DOHH2 (cell line): ENCODE measurements around the gene ABR.

Experiments
- H3F3A ChIP-seq: fragments of 200-600 bp; sonication (generic), shearing (Covaris generic); 2 replicates; pipeline ENCODE4 v1.6.0; 2016; ENCODE audit warnings: antibody characterized with exemption, mild to moderate bottlenecking; ENCODE audit not compliant: control insufficient read depth, insufficient read depth
- H3K27ac ChIP-seq: fragments of 200-600 bp; sonication (generic); 2 replicates; pipeline ENCODE4 v1.5.1; 2014; ENCODE audit warnings: low read depth, mild to moderate bottlenecking, low read length, moderate library complexity
- H3K27me3 ChIP-seq: fragments of 200-600 bp; sonication (generic); 2 replicates; pipeline ENCODE4 v1.6.1; 2014; ENCODE audit warnings: mild to moderate bottlenecking, low read length, mixed read lengths; ENCODE audit not compliant: control insufficient read depth
- H3K36me3 ChIP-seq: fragments of 200-600 bp; sonication (generic); 2 replicates; pipeline ENCODE4 v1.6.1; 2014; ENCODE audit warnings: mild to moderate bottlenecking, low read length, moderate library complexity, mixed read lengths; ENCODE audit not compliant: control insufficient read depth
- H3K4me1 ChIP-seq: fragments of 200-600 bp; sonication (generic); 2 replicates; pipeline ENCODE4 v1.6.1; 2014; ENCODE audit warnings: mild to moderate bottlenecking, low read length, mixed read lengths; ENCODE audit not compliant: control insufficient read depth
- H3K4me2 ChIP-seq: fragments of 200-600 bp; sonication (generic); 2 replicates; pipeline ENCODE4 v1.6.0; 2014; ENCODE audit warnings: mild to moderate bottlenecking, low read length, moderate library complexity
- H3K4me3 ChIP-seq: fragments of 200-600 bp; sonication (generic); 2 replicates; pipeline ENCODE4 v1.5.1; 2014; ENCODE audit warnings: mild to moderate bottlenecking, low read length, mixed read lengths
- H3K79me2 ChIP-seq: fragments of 200-600 bp; sonication (generic); 2 replicates; pipeline ENCODE4 v1.6.1; 2014; ENCODE audit warnings: mild to moderate bottlenecking, low read length, mixed read lengths; ENCODE audit not compliant: control insufficient read depth
- H3K9me2 ChIP-seq: fragments of 200-600 bp; sonication (generic); replicated peaks from 2 replicates; pipeline ENCODE4 v1.6.1; 2014; ENCODE audit warnings: mild to moderate bottlenecking, low read length, mixed read lengths; ENCODE audit not compliant: control insufficient read depth
- H3K9me3 ChIP-seq: fragments of 200-600 bp; sonication (generic); 2 replicates; pipeline ENCODE4 v1.6.1; 2014; ENCODE audit warnings: antibody characterized with exemption, low read length, mixed read lengths; ENCODE audit not compliant: control insufficient read depth, insufficient read depth
- H4K20me1 ChIP-seq: fragments of 200-600 bp; sonication (generic); 2 replicates; pipeline ENCODE4 v1.6.0; 2014; ENCODE audit warnings: low read depth, mild to moderate bottlenecking, antibody characterized with exemption, low read length, moderate library complexity; ENCODE audit not compliant: control insufficient read depth, insufficient read depth
- EZH2phosphoT487 ChIP-seq: fragments of 200-600 bp; sonication (generic); IDR thresholded peaks from 2 replicates; pipeline ENCODE4 v1.6.1; 2017; ENCODE audit warnings: borderline replicate concordance, mild to moderate bottlenecking, antibody characterized with exemption, low read length, moderate library complexity, mixed read lengths
- TF ChIP-seq, protein P1 (sequence below): fragments of 200-600 bp; sonication (generic); IDR thresholded peaks from one replicate; pipeline ENCODE4 v1.5.1; 2014; ENCODE audit warnings: antibody characterized with exemption, mild to moderate bottlenecking, low read depth, low read length; ENCODE audit not compliant: poor library complexity, severe bottlenecking

The ABR gene

DNA sequence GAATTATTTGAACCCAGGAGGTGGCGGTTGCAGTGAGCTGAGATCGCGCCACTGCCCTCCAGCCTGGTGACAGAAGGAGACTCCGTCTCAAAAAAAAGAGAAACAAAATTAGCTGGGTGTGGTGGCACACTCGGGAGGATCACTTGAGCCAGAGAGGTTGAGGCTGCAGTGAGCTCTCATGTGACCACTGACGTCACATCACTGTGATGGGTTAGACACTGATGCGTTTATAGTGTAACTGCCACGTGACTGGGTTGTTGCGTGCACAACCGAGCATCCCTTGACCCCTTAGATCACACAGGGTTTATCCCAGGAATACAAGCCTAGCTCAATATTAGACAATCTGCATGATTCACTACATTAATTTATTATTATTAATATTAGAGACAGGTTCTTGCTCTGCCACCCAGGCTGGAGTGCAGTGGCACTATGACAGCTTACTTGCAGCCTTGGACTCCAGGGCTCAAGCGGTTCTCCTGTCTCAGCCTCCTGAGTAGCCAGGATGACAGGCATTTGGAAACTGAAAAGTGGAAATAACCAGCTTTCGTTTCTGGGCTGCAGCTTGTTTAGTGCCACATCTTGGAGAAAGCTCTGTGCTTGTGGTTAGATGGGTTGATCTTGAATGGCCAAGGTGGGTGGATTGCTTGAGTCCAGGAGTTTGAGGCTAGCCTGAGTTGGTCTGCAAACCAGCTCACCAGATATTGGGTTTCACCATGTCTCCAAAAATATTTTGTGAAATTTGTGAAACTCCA lies 26.4 kb upstream of the ABR start:
- H3K4me2 ChIP-seq, result no peak overlapping the region
- peaks cover 58% of the 10 kb centered on the region for H3K4me1 ChIP-seq
- H3F3A ChIP-seq, result peaks cover 40% of the 10 kb centered on the region
- H3K27ac ChIP-seq, result no peak overlapping the region
- no peaks in the 10 kb centered on the region for H3K27me3 ChIP-seq
- H4K20me1 ChIP-seq, result no peaks in the 10 kb centered on the region; the same call in 1 of the 2 replicates
- peaks cover 6% of the 10 kb centered on the region; the same call in 1 of the 2 replicates for H3K9me3 ChIP-seq
- peaks cover 49% of the 10 kb centered on the region for H3K36me3 ChIP-seq
- H3K9me2 ChIP-seq, result no peaks in the 10 kb centered on the region
- peaks cover 97% of the 10 kb centered on the region for H3K79me2 ChIP-seq
- TF ChIP-seq, protein P1, sequence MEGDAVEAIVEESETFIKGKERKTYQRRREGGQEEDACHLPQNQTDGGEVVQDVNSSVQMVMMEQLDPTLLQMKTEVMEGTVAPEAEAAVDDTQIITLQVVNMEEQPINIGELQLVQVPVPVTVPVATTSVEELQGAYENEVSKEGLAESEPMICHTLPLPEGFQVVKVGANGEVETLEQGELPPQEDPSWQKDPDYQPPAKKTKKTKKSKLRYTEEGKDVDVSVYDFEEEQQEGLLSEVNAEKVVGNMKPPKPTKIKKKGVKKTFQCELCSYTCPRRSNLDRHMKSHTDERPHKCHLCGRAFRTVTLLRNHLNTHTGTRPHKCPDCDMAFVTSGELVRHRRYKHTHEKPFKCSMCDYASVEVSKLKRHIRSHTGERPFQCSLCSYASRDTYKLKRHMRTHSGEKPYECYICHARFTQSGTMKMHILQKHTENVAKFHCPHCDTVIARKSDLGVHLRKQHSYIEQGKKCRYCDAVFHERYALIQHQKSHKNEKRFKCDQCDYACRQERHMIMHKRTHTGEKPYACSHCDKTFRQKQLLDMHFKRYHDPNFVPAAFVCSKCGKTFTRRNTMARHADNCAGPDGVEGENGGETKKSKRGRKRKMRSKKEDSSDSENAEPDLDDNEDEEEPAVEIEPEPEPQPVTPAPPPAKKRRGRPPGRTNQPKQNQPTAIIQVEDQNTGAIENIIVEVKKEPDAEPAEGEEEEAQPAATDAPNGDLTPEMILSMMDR, result no peak
- no peak for TF ChIP-seq EZH2phosphoT487
- H3K4me3 ChIP-seq, result no peak overlapping the region

DNA sequence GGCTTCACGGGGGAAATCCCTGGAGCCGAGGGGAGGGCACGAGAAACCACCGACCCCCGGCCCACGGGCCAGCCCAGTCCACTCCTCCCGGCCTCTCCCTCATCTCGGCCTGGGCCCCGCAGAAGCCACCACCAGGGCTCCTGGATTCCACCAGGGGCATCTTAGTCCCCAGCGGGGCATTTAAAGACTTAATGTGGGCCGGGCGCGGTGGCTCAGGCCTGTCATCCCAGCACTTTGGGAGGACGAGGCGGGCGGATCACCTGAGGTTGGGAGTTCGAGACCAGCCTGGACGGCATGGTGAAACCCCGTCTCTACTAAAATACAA lies 24.1 kb upstream of the ABR start:
- Histone ChIP-seq H3K36me3 (peaks cover 42% of the 10 kb centered on the region), H3F3A (peaks cover 56% of the 10 kb centered on the region), H3K27me3 (no peaks in the 10 kb centered on the region), H3K4me2 (no peak overlapping the region), H3K4me1 (peaks cover 62% of the 10 kb centered on the region), H3K4me3 (no peak overlapping the region), H3K27ac (no peak overlapping the region), H3K79me2 (peaks cover 91% of the 10 kb centered on the region), H3K9me3 (peaks cover 6% of the 10 kb centered on the region; the same call in 1 of the 2 replicates), H3K9me2 (no peaks in the 10 kb centered on the region), H4K20me1 (no peaks in the 10 kb centered on the region; the same call in 1 of the 2 replicates)
- TF ChIP-seq, protein P1, result no peak
- TF ChIP-seq EZH2phosphoT487, result no peak

DNA sequence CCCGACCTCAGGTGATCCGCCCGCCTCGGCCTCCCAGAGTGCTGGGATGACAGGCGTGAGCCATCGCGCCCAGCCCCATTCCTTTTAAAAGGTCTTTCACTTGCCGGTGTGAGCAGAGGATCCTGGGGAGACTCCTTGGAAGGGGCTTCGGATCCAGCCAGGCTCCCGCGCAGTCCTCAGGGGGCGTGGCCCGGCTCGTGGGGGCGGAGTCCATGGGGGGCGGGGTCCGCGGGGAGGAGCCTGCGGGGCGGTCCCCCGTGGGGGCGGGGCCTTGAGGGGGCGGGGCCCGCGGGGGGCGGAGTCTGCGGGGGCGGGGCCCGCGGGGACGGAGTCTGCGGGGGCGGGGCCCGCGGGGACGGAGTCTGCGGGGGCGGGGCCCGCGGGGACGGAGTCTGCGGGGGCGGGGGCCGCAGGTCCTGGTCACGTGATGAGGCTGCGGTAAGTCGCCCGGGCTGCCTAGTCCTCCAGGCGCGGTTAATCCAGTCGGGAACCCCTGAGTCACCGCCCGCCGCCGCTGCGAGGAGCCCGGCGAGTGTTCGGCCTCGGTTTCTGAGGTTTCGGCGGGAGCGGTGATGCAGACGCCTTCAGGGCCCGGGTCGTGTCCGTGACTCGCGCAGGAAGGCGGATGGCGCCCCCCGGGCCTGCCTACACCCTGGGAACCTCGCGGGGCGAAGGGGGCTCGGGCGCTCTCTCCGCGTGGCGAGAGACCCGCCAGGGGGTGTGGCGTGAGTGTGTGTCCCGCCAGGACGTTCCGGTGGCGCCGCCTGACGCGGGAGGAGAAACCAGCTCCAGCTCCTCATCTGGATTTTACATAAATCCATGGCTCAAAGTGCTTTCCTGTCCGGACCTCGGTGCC lies 23.6 kb upstream of the ABR start:
- Histone ChIP-seq H3K27ac (peak overlapping the region; percentile 93), H3K36me3 (peaks cover 40% of the 10 kb centered on the region), H3K4me3 (peak overlapping the region; percentile 77), H4K20me1 (no peaks in the 10 kb centered on the region; the same call in 1 of the 2 replicates), H3F3A (peaks cover 62% of the 10 kb centered on the region), H3K27me3 (no peaks in the 10 kb centered on the region), H3K79me2 (peaks cover 87% of the 10 kb centered on the region), H3K4me2 (peak overlapping the region; percentile 98), H3K9me2 (no peaks in the 10 kb centered on the region), H3K9me3 (peaks cover 6% of the 10 kb centered on the region; the same call in 1 of the 2 replicates), H3K4me1 (peaks cover 68% of the 10 kb centered on the region)
- TF ChIP-seq EZH2phosphoT487, result no peak
- TF ChIP-seq, protein P1, result no peak
